Activated CD4-positive, alpha-beta T cell treated with anti-CD3 and anti-CD28 coated beads for 36 hours (primary cell): Measurements from ENCODE around the gene VOPP1. TPM values are rescaled to one million over a fixed set of nuclear protein-coding genes. Genes with fewer than 3 reads are reported as not detected.
"Not testable (repeated sequence)": the region's sequence is repeated elsewhere in the genome, so short reads cannot be mapped to it uniquely, and the experiment has no call there.

Experiments used
- ATAC-seq: fragments of 200-7000 bp; cut with Tn5 transposase; one replicate; pipeline ENCODE4 v1.10.0; 2021; ENCODE audit warnings: mild to moderate bottlenecking, moderate library complexity
- CTCF ChIA-PET: fragments of 350-600 bp; sonication (Branson Sonifier 250); formaldehyde crosslinking; loops from one replicate; lab custom pipeline; 2021; ENCODE audit warnings: antibody characterized with exemption; lab: Charles Lee
- POLR2A ChIA-PET: fragments of 350-600 bp; sonication (Branson Sonifier 250); formaldehyde crosslinking; loops from one replicate; lab custom pipeline; 2021; ENCODE audit warnings: antibody characterized with exemption, inconsistent platforms; lab: Charles Lee
- DNase-seq: peaks from one replicate; pipeline ENCODE4 v3.0.0-alpha.2; 2020
- H3K27ac Mint-ChIP-seq: one replicate; pipeline ENCODE4 v1.8.0; 2021; ENCODE audit warnings: mixed read lengths
- H3K27me3 Mint-ChIP-seq: one replicate; pipeline ENCODE4 v1.8.0; 2021; ENCODE audit warnings: mixed read lengths
- H3K36me3 Mint-ChIP-seq: one replicate; pipeline ENCODE4 v1.8.0; 2021; ENCODE audit warnings: low read depth, mixed read lengths
- H3K4me1 Mint-ChIP-seq: one replicate; pipeline ENCODE4 v1.8.0; 2021; ENCODE audit warnings: mixed read lengths
- H3K4me3 Mint-ChIP-seq: one replicate; pipeline ENCODE4 v1.8.0; 2021; ENCODE audit warnings: mild to moderate bottlenecking, moderate library complexity, mixed read lengths
- H3K9me3 Mint-ChIP-seq: one replicate; pipeline ENCODE4 v1.8.0; 2021; ENCODE audit warnings: low read depth, mixed read lengths
- intact Hi-C, 2 experiments: fragments of 100-400 bp; cut with DNase I in 1 of 2; cut with micrococcal nuclease in 1 of 2; formaldehyde crosslinking; loops; one replicate each; pipeline versions ENCODE4 v1.14.2 to v1.15.1; 2022 to 2024; cut with DNase I, micrococcal nuclease
- total RNA-seq, 2 experiments: library from RNA; stranded (reverse); gene quantifications; one replicate each; pipeline ENCODE4 v1.2.3, GENCODE V29; 2021

Gene VOPP1
- total RNA-seq, 2 experiments from 2014 or later: 63.7 to 64.2 TPM

GRCh38 chr7:55593515-55594318, 21.4 kb upstream of the VOPP1 start:
- Mint-ChIP-seq H3K4me1 (peaks cover 11% of the 10 kb centered on the region), H3K27ac (no peak overlapping the region), H3K27me3 (no peaks in the 10 kb centered on the region), H3K36me3 (no peaks in the 10 kb centered on the region), H3K9me3 (no peaks in the 10 kb centered on the region), H3K4me3 (no peak overlapping the region)
- ChIA-PET POLR2A (interaction anchor here (0.6 to 1.0 kb wide), 2 partner anchors 25 to 822 kb away, joined by 4 read pairs; no protein-coding TSS in a partner anchor), CTCF (interaction anchor here (0.7 to 1.9 kb wide), 14 partner anchors 9 to 313 kb away, joined by 3 to 9 read pairs (median 4); partner anchors contain the start of gene VOPP1)
- intact Hi-C loops: no loop called here
- peak; percentile 87 for DNase-seq
- peak; percentile 77 for ATAC-seq

- ChIA-PET POLR2A (interaction anchor here (0.6 to 1.0 kb wide), 2 partner anchors 24 to 822 kb away, joined by 4 read pairs; no protein-coding TSS in a partner anchor), CTCF (interaction anchor here (0.7 to 1.9 kb wide), 14 partner anchors 9 to 313 kb away, joined by 3 to 9 read pairs (median 3); partner anchors contain the start of gene VOPP1)
- no peak for ATAC-seq
- no peaks in the 10 kb centered on the region for H3K9me3 Mint-ChIP-seq
- H3K27me3 Mint-ChIP-seq: no peaks in the 10 kb centered on the region
- intact Hi-C loops: no loop called here
- no peak for DNase-seq
- peaks cover 11% of the 10 kb centered on the region for H3K4me1 Mint-ChIP-seq
- no peak overlapping the region for H3K4me3 Mint-ChIP-seq
- H3K27ac Mint-ChIP-seq: no peak overlapping the region
- H3K36me3 Mint-ChIP-seq: no peaks in the 10 kb centered on the region
These were observed 20.8 kb upstream of the VOPP1 start for GRCh38 chr7:55593172-55593514.

DNA sequence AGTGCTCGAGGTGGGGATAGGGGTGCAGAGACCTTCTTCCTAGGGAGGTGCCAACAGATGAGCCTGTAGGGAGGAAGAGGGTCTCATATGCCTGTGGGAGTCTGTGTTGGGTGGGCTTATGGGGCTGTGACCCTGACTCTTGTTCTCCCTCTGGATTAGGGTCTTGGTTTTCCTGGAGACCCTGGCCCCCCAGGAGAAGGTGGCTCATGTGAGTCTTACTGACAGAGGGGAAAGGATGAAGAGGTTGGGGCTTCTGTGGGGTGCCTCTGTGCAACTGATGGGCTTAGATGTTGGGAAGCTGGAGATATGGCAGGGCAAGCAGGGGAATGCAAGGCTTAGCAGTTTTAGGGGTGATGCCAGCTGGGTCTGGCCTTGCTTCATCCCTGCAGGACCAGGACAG, 20.2 kb upstream of the VOPP1 start:
- Mint-ChIP-seq H3K27ac (no peak overlapping the region), H3K4me1 (peaks cover 7% of the 10 kb centered on the region), H3K27me3 (no peaks in the 10 kb centered on the region), H3K36me3 (no peaks in the 10 kb centered on the region), H3K4me3 (no peak overlapping the region), H3K9me3 (no peaks in the 10 kb centered on the region)
- intact Hi-C loops: no loop called here
- DNase-seq: no peak
- ChIA-PET CTCF (interaction anchor here (0.9 to 1.9 kb wide), 3 partner anchors 8 to 159 kb away, joined by 3 to 8 read pairs (median 3); no protein-coding TSS in a partner anchor), POLR2A (no interaction called here)
- no peak for ATAC-seq

DNA sequence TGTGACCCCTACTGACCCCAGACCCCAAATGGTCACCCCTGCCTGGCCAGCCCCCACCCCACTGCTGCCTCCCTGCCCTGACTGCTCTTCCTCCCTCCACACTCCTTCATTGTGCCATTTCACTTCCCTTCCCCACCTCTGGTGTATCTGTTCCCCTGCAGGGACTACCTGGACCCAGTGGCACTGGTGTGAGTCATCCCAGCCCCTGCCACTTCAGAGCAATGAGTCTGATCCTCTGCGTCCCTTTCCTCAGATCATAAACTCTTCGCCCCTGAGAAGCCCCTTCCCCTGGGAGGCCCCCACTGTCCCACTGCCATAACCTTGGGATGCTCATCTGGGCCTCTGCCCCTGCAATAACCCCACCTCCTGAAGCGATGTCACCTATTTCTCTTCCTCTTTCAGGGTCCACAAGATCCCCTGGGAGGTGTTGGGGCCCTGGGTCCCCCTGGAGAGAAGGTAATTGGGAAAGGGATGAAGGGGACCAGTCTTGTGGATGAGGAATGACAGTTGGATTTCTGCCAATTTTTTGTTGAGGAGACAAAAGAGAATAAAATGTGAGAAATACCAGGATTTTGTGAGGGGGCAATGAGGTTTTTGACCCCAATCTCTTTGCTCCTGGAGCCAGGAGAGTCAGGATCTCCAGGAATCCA, 19.1 kb upstream of the VOPP1 start:
- H3K27me3 Mint-ChIP-seq: no peaks in the 10 kb centered on the region
- intact Hi-C loops: no loop called here
- ATAC-seq (no peak), DNase-seq (no peak)
- H3K4me1 Mint-ChIP-seq: peaks cover 2% of the 10 kb centered on the region
- POLR2A ChIA-PET: no interaction called here
- no peaks in the 10 kb centered on the region for H3K36me3 Mint-ChIP-seq
- no peaks in the 10 kb centered on the region for H3K9me3 Mint-ChIP-seq
- CTCF ChIA-PET: no interaction called here
- H3K4me3 Mint-ChIP-seq: no peak overlapping the region
- no peak overlapping the region for H3K27ac Mint-ChIP-seq

GRCh38 chr7:55590517-55591281, 18.4 kb upstream of the VOPP1 start:
- Mint-ChIP-seq H3K4me3 (no peak overlapping the region), H3K4me1 (peaks cover 2% of the 10 kb centered on the region), H3K27me3 (no peaks in the 10 kb centered on the region), H3K36me3 (no peaks in the 10 kb centered on the region), H3K27ac (no peak overlapping the region), H3K9me3 (no peaks in the 10 kb centered on the region)
- CTCF ChIA-PET: no interaction called here
- intact Hi-C loops: no loop called here
- DNase-seq: no peak
- no peak for ATAC-seq
- POLR2A ChIA-PET: no interaction called here

DNA sequence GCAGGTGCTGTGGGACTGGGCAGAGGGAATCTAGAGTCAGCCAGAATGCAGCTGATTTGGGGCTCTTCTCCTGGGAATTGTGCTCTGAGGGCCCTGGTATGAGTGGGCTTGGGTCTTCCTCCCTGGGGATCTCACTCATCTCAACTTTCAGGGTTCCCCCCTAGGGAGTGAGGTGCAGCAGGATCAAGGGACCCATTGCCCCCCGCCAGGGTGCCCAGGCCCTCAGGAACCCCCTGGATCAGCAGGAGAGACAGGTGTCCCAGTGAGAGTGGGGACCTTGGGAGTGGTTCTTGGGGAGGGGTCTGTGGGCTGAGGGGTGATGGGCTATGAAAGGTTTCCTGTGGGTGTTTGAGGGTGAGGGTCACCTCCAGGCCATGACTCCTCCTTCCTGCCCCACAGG, 17.6 kb upstream of the VOPP1 start:
- CTCF ChIA-PET: interaction anchor here (0.5 to 1.2 kb wide), 2 partner anchors 26 to 141 kb away, joined by 3 to 4 read pairs; no protein-coding TSS in a partner anchor
- no peak overlapping the region for H3K4me3 Mint-ChIP-seq
- no peaks in the 10 kb centered on the region for H3K27me3 Mint-ChIP-seq
- peaks cover 4% of the 10 kb centered on the region for H3K4me1 Mint-ChIP-seq
- H3K36me3 Mint-ChIP-seq: no peaks in the 10 kb centered on the region
- H3K27ac Mint-ChIP-seq: no peak overlapping the region
- no peak for DNase-seq
- POLR2A ChIA-PET: no interaction called here
- no peak for ATAC-seq
- intact Hi-C loops: no loop called here
- H3K9me3 Mint-ChIP-seq: no peaks in the 10 kb centered on the region

GRCh38 chr7:55588976-55589604, 16.8 kb upstream of the VOPP1 start:
- peaks cover 4% of the 10 kb centered on the region for H3K4me1 Mint-ChIP-seq
- intact Hi-C loops: no loop called here
- no peak for ATAC-seq
- no peaks in the 10 kb centered on the region for H3K36me3 Mint-ChIP-seq
- ChIA-PET CTCF (interaction anchor here (0.7 to 1.2 kb wide), 3 partner anchors 9 to 25 kb away, joined by 3 to 4 read pairs (median 3); no protein-coding TSS in a partner anchor), POLR2A (no interaction called here)
- no peaks in the 10 kb centered on the region for H3K27me3 Mint-ChIP-seq
- DNase-seq: no peak
- H3K4me3 Mint-ChIP-seq: no peak overlapping the region
- H3K9me3 Mint-ChIP-seq: no peaks in the 10 kb centered on the region
- no peak overlapping the region for H3K27ac Mint-ChIP-seq

DNA sequence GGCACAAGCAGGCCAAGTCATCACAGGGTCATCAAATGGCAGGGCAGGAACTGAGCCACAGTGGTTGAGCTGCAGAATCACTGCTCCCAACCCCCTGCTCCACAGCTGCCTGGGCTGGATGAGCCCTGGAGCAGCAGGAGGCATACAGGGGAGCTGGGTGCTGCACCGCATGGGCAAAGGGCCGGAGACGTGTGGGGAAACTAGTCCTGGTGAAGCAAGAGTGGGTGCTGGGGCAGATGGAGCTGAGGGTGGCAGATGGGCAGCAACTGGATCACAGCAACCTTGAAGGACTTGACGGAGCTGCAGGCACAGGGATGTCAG, 16.0 kb upstream of the VOPP1 start:
- Mint-ChIP-seq H3K4me3 (no peak overlapping the region), H3K9me3 (no peaks in the 10 kb centered on the region), H3K36me3 (no peaks in the 10 kb centered on the region), H3K27me3 (no peaks in the 10 kb centered on the region), H3K27ac (no peak overlapping the region), H3K4me1 (peaks cover 4% of the 10 kb centered on the region)
- ATAC-seq (peak; percentile 30), DNase-seq (no peak)
- CTCF ChIA-PET: interaction anchor here (0.6 to 1.0 kb wide), 3 partner anchors 10 to 310 kb away, joined by 3 read pairs; no protein-coding TSS in a partner anchor
- intact Hi-C loops: no loop called here
- POLR2A ChIA-PET: no interaction called here

DNA sequence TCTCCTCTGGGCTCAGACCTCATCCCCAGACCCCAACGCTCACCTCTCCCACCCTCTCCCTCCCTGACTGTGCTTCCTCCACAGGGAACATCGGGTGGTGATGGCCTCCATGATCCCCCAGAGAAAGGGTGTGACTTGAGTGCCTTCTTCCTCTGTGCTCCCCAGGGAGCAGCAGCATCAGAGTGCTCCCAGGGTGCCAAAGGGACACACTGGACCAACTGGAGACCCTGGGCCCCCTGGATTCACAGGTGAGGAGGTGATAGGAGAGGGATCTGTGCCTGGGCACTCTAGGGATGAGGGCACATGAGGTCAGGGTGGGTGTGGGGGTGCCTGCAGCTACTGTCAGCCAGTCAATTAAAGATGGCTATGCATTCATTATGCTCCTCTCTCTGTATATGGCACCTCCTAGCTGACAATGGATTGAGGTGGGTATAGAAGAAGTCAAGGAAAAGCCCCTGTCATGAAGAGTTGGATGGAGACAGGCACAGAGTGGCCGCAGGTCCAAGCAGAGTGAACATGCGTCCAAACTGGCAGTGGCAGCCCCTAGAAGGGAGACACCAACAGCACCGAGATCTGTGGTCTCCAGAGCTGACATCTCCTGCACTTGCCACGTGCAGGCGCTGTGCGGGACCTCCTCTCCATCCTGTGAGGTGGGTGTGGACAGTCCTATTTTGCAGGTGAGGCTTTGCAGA, 15.5 kb upstream of the VOPP1 start:
- Mint-ChIP-seq H3K4me1 (peaks cover 4% of the 10 kb centered on the region), H3K4me3 (no peak overlapping the region), H3K36me3 (no peaks in the 10 kb centered on the region), H3K27ac (no peak overlapping the region), H3K9me3 (no peaks in the 10 kb centered on the region), H3K27me3 (no peaks in the 10 kb centered on the region)
- DNase-seq: no peak
- intact Hi-C loops: no loop called here
- ATAC-seq: no peak
- ChIA-PET CTCF (interaction anchor here (0.6 to 1.0 kb wide), 2 partner anchors 39 to 309 kb away, joined by 3 read pairs; no protein-coding TSS in a partner anchor), POLR2A (no interaction called here)

GRCh38 chr7:55582656-55583055, 10.4 kb upstream of the VOPP1 start:
- H3K27me3 Mint-ChIP-seq, intact Hi-C loops, DNase-seq, ATAC-seq, POLR2A ChIA-PET, H3K9me3 Mint-ChIP-seq, H3K4me1 Mint-ChIP-seq, H3K4me3 Mint-ChIP-seq, H3K27ac Mint-ChIP-seq, H3K36me3 Mint-ChIP-seq: not testable (repeated sequence)
- CTCF ChIA-PET: interaction anchor here (0.6 kb wide), 1 partner anchor 48 kb away, joined by 3 read pairs; no protein-coding TSS in a partner anchor
